ENCODE measurements around the gene C3orf22.

C3orf22 gene

GRCh38 chr3:126527006-126527405 lies 31.7 kb downstream of the C3orf22 start:
- no peak for DNase-seq

DNA sequence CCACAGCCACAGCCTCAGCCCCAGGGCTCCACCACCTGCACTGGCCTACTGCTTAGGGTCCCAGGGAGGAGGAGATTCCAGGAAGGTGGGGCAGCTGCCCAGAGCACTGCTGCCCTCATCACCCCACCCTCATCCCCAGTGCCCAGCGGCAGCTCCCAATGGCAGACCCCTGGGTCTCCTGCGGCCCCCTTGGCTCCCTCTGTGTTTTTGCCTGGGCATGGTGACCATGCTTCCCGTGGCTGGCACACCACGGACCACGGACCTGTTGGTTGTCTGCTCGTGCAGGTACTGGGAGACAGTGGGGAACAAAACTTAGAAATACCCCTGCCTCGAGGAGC lies 32.1 kb downstream of the C3orf22 start:
- DNase-seq, result no peak

- DNase-seq, result no peak
Observed at GRCh38 chr3:126525853-126526667, 32.7 kb downstream of the C3orf22 start.

GRCh38 chr3:126525091-126525852 lies 33.5 kb downstream of the C3orf22 start:
- no peak for DNase-seq

DNA sequence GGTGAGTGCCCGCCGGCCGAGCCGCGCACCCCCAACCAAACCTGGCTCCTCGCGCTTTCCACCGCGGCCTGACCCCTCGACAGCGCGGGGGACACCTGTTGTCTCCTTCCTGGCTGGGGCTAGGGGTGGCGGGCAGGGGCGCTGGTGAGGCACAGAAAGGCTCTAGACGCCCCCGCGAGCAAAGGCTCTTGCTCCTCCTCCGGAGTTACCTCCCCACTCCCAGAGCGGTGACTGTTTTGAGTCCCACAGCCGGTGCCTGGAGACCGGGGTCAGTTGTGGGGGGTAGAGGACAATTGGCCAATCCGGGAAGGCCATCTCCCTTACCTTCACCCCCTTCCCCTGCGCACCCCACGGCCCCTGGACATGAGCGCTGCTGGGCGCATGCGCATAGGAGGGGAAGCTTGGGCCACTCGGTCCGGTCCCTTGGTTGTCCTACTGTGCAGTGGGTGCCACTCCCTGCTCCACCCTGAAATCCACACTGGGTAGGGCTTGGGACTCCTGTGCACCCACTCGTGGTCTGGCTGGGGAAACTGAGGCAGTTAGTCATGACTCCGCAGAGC lies 34.2 kb downstream of the C3orf22 start:
- DNase-seq, result no peak

GRCh38 chr3:126523745-126524428 lies 34.8 kb downstream of the C3orf22 start, which contains the start of gene CHST13:
TSS of gene CHST13 (plus strand) at chr3:126524155. CDS start at chr3:126524333, 178 bp downstream.
- DNase-seq, result no peak

DNA sequence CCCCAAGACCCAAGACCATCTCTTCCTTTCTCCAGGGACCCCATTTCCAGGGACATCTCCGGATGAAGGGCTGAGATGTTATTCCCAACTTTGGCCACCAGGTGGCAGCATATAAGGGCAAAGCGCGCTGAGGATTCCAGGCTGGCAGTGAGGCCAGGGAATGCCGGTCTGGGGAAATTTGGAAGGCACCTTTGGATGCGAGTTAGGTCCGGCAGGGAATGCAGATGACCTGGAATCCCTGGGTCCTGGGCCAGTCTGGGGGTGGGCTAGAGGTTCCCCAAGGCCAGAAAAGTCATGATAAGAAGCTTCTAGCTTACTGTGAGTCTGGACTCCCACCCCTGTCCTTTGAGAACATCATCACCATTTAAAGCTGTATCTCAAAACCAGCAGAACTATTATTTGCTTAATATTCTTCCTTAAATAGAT lies 36.4 kb downstream of the C3orf22 start:
- peak; percentile 35 for DNase-seq

- DNase-seq, result no peak
Observed at GRCh38 chr3:126521122-126521891, 37.4 kb downstream of the C3orf22 start.

GRCh38 chr3:126519506-126520455 lies 39.0 kb downstream of the C3orf22 start:
- no peak for DNase-seq

- no peak for DNase-seq
Observed at GRCh38 chr3:126518779-126519177, 40.0 kb downstream of the C3orf22 start.

- no peak for DNase-seq
Observed at GRCh38 chr3:126517986-126518778, 40.5 kb downstream of the C3orf22 start.

- no peak for DNase-seq
Observed at GRCh38 chr3:126517291-126517951, 41.3 kb downstream of the C3orf22 start, which contains the start of gene UROC1. TSS of gene UROC1 (minus strand) at chr3:126517773. CDS start at chr3:126517719, 54 bp downstream.

GRCh38 chr3:126516936-126517290 lies 41.8 kb downstream of the C3orf22 start:
- DNase-seq, result no peak

DNA sequence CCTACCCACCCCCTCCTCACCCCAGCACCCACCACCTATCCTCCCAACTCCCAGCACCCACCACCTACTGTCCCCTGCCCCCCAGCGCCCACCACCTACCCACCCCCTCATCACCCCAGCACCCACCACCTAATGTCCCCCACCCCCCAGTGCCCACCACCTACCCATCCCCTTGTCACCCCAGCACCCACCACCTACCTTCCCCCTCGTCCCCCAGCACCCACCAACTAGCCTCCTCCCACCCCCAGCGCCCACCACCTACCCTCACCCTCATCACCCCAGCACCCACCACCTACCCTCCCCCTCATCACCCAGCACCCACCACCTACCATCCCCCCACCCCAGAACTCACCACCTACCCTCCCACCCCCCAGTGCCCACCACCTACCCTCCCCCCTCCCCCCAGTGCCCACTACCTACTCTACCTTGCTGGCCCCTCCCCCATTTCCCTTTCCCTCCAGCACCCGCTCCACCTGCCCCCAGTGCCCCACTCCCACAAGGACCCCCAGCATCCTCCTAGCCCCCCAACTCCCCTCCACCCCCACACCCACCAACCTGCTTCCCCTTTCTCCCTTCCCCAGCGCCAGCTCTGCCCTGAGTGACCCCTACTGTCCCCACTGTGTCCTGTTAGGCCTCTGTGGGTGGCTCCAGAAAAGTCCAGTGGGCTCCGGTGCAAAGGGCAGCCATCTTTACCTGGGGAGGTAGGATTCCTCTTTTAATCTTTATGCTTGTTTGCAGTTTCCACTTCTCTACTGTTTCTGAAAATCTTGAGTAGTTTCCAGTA lies 42.4 kb downstream of the C3orf22 start:
- DNase-seq, result no peak

DNA sequence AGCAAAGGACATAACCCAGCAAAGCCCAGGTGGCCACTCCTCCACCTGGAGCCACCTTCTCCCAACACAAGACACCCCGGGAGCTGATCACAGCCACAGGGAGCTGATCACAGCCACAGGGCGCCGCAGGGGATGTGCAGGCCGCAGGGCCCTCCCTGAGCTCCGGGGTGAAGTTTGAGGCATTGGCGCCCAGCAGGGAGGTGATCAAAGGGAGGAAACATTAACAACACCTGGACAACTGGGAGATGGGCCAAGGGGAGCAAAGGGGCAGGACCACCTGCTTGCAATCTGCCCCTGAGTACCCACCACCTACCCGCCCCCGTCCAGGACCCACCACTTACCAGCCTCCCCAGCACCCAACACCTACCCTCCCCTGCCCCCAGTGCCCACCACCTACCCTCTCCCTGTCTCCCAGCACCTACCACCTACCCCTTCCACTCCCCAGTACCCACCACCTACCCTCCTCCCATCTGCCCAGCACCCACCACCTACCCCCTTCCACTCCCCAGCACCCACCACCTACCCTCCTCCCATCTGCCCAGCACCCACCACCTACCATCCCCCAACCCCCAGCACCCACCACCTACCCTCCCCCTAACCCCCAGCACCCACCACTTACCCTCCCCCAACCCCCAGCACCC lies 43.5 kb downstream of the C3orf22 start:
- DNase-seq, result no peak

- DNase-seq, result no peak
Observed at GRCh38 chr3:126514161-126514560, 44.6 kb downstream of the C3orf22 start.

- no peak for DNase-seq
Observed at GRCh38 chr3:126512916-126513650, 45.6 kb downstream of the C3orf22 start.

- DNase-seq, result no peak
Observed at GRCh38 chr3:126512026-126512425, 46.7 kb downstream of the C3orf22 start.
